ENCODE measurements around the gene ILK. TPM values are rescaled to one million over a fixed set of nuclear protein-coding genes. Genes with fewer than 3 reads are reported as not detected.
A peak's percentile ranks its signal among the peaks of the same experiment; 100 is the strongest.

The ILK gene
- total and polyA plus RNA-seq, 2 donors (not counting 3 experiments of a cell fraction or from before 2014, with no cell fraction given) = 221 to 296 TPM

DNA sequence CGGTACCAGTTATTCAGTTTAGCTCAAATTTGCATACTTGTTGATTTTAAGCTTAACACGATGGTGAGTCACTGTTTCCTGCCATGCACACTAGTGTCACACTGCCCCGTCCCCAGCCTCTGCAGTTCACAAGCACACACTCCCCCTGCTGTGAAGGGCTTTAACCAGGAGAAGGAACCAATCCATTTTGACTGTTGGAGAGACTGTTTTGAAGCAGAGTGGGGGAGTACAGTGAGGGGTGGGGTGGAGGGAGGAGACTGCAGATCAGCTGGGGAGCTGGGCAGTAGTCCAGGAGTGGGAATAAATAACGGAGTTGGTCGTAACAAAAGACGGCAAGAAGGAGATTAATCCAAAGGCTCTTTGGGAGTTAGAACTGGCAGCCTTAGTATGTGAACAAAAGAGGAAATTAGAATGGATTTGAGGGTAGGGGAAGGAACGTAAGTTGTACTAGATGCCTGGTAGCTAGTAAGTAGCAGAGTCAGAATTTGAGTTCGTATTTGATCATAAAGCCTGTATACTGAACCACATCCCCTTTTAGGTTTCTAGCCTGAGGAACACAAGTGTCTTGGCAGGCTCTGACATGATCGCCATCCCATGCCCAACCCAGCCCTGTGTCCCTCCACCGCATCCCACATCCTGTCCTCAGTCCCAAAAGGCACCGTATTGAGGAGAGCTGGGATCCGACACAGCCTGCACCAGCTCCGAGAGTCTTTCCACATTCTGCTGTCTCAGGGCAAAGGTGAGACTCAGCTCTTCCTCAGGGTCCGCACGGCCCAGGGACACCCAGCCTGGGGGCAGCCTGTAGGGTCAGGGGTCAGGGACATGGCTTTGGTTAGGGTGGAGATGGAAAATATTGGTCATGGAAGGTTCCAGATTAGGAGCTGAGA lies 14.8 kb downstream of the ILK start:
- Histone ChIP-seq H3K4me1 (ENCODE audit: control insufficient read depth, extremely low read depth, insufficient read depth, low read length) (peaks cover 33% of the 10 kb centered on the region), H4K20me1 (replicated peaks; ENCODE audit: control insufficient read depth, extremely low read depth, insufficient read depth, low read length) (no peaks in the 10 kb centered on the region), H3K9ac (replicated peaks; ENCODE audit: extremely low read depth, insufficient read depth, low read length) (peak overlapping the region; percentile 78), H2AFZ (ENCODE audit: low read depth, low read length) (no peak overlapping the region), H3K36me3 (ENCODE audit: control insufficient read depth in 2 of 2, extremely low read depth in 1 of 2, insufficient read depth in 2 of 2, low read length in 2 of 2) (peaks cover 8 to 16% of the 10 kb centered on the region in 2 experiments), H3K9me3 (replicated peaks; ENCODE audit: control insufficient read depth, insufficient read depth, low read length) (no peaks in the 10 kb centered on the region), H3K27me3 (ENCODE audit: control insufficient read depth in 2 of 2, insufficient read depth in 2 of 2, low read length in 2 of 2) (no peaks in the 10 kb centered on the region), H3K27ac (ENCODE audit: insufficient read depth, low read depth, low read length) (peak overlapping the region; percentile 68), H3K4me2 (ENCODE audit: insufficient read depth, low read length) (peak overlapping the region; percentile 80), H3K9me1 (replicated peaks; ENCODE audit: control insufficient read depth, extremely low read depth, insufficient read depth, low read length) (no peaks in the 10 kb centered on the region), H3K4me3 (replicated peaks in 1 of 3; ENCODE audit: insufficient read depth in 1 of 3, low read depth in 1 of 3, low read length in 3 of 3) (peak overlapping the region; percentile 26 to 88 (median 87)), H3K79me2 (ENCODE audit: control insufficient read depth, insufficient read depth, low read length) (peaks cover 7% of the 10 kb centered on the region)
- DNase-seq (ENCODE audit: low read depth, low spot score) (peak; percentile 92), FAIRE-seq (peak; percentile 96)
- TSS peak; percentile 88 for BruUV-seq (replicated peaks)
- TF ChIP-seq JUN (IDR thresholded peaks at IDR 0.05; ENCODE audit: borderline replicate concordance, insufficient read depth, insufficient read length, low read depth) (peak; percentile 71), CTCF (IDR thresholded peaks at IDR 0.05; ENCODE audit: extremely low read depth in 1 of 2, insufficient read depth in 1 of 2, low read depth in 1 of 2, low read length in 2 of 2) (peak in 1 of 2 donors; percentile 15), POLR2A (IDR thresholded peaks at IDR 0.05; ENCODE audit: low read depth, low read length) (peak; percentile 51), FOS (IDR thresholded peaks at IDR 0.05; ENCODE audit: borderline replicate concordance, insufficient read depth, low read length) (peak; percentile 84), MYC (IDR thresholded peaks at IDR 0.05; ENCODE audit: low read depth, low read length) (no peak), EZH2 (IDR thresholded peaks at IDR 0.05; ENCODE audit: borderline replicate concordance, low read depth, low read length, severe bottlenecking) (no peak), POLR2AphosphoS5 (IDR thresholded peaks at IDR 0.05; ENCODE audit: insufficient read depth, low read depth, low read length) (peak; percentile 21), GATA2 (IDR thresholded peaks at IDR 0.05; ENCODE audit: insufficient read depth, insufficient read length, low read depth, low read length) (no peak)
- TF ChIP-seq, protein P1, sequence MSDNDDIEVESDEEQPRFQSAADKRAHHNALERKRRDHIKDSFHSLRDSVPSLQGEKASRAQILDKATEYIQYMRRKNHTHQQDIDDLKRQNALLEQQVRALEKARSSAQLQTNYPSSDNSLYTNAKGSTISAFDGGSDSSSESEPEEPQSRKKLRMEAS (IDR thresholded peaks at IDR 0.05; ENCODE audit: insufficient read depth, insufficient read length) = no peak
- POLR2A ChIA-PET = interaction anchor here (0.7 to 1.9 kb wide), 10 partner anchors 11 to 995 kb away, joined by 3 to 7 read pairs (median 4); partner anchors contain the start of genes APBB1, ILK and MRPL17
- CTCF ChIA-PET = interaction anchor here (0.6 to 7.6 kb wide), 26 partner anchors 10 to 240 kb away, joined by 3 to 79 read pairs (median 4); partner anchors contain the start of genes APBB1, ILK, MRPL17 and RRP8
- intact Hi-C loops (cut with micrococcal nuclease) = loop anchor here (1.0 to 5.0 kb wide), 8 partner anchors 14 to 144 kb away; partner anchors contain the start of gene MRPL17
- dilution Hi-C loops (cut with MboI; ENCODE audit: extremely low pct_ligation_motif_present, low sequenced_read_pairs) = no loop called here

Data from endothelial cell of umbilical vein (primary cell).